ENCODE measurements around the gene DHX35. TPM values are rescaled to one million over a fixed set of nuclear protein-coding genes. Genes with fewer than 3 reads are reported as not detected.
A peak's percentile ranks its signal among the peaks of the same experiment; 100 is the strongest.

The DHX35 gene
- total and polyA plus RNA-seq, 2 of the 13 experiments (the other 11 are each of a cell fraction or from before 2014, with no cell fraction given), result 25.8 to 28.7 TPM

GRCh38 chr20:38999965-39000910 is 38.1 kb downstream of the DHX35 start (continued):
- TF ChIP-seq FOXO4 (CRISPR knock-in tag; conservative IDR thresholded peaks at IDR 0.05) (no peak), GFI1 (CRISPR knock-in tag; IDR thresholded peaks at IDR 0.05; ENCODE audit: borderline replicate concordance) (peak; percentile 55; the same call in 1 of the 2 replicates), CC2D1A (CRISPR knock-in tag; IDR thresholded peaks at IDR 0.05) (no peak), HMG20A (CRISPR knock-in tag; IDR thresholded peaks at IDR 0.05; ENCODE audit: borderline replicate concordance) (peak; percentile 72), DNMT3B (CRISPR knock-in tag; conservative IDR thresholded peaks at IDR 0.05) (no peak), ZKSCAN5 (CRISPR knock-in tag; IDR thresholded peaks at IDR 0.05) (no peak), PAF1 (CRISPR knock-in tag; IDR thresholded peaks at IDR 0.05) (no peak), ERF (CRISPR knock-in tag; IDR thresholded peaks at IDR 0.05) (no peak), ZFP41 (CRISPR knock-in tag; IDR thresholded peaks at IDR 0.05; ENCODE audit: borderline replicate concordance) (no peak), KLF11 (CRISPR knock-in tag; IDR thresholded peaks at IDR 0.05) (no peak), ZNF552 (CRISPR knock-in tag; IDR thresholded peaks at IDR 0.05; ENCODE audit: borderline replicate concordance) (no peak), TRIM22 (IDR thresholded peaks at IDR 0.05) (no peak), ZNF512B (CRISPR knock-in tag; IDR thresholded peaks at IDR 0.05; ENCODE audit: borderline replicate concordance) (no peak), MXI1 (IDR thresholded peaks at IDR 0.05; ENCODE audit: borderline replicate concordance, low read depth, low read length) (no peak), SCMH1 (CRISPR knock-in tag; IDR thresholded peaks at IDR 0.05; ENCODE audit: borderline replicate concordance) (no peak), NCOA1 (CRISPR knock-in tag; IDR thresholded peaks at IDR 0.05) (no peak), MXD1 (CRISPR knock-in tag; IDR thresholded peaks at IDR 0.05) (no peak), ZFP90 (CRISPR knock-in tag; IDR thresholded peaks at IDR 0.05; ENCODE audit: borderline replicate concordance) (no peak), PHF20 (CRISPR knock-in tag; IDR thresholded peaks at IDR 0.05) (no peak), NFKB2 (CRISPR knock-in tag; IDR thresholded peaks at IDR 0.05; ENCODE audit: borderline replicate concordance) (no peak), ZFP91 (CRISPR knock-in tag; IDR thresholded peaks at IDR 0.05; ENCODE audit: borderline replicate concordance) (no peak)

Measured in HepG2 (cell line).